ENCODE data around the gene STXBP6. TPM values are rescaled to one million over a fixed set of nuclear protein-coding genes. Genes with fewer than 3 reads are reported as not detected.
A peak's percentile ranks its signal among the peaks of the same experiment; 100 is the strongest.

STXBP6 gene
- total and polyA plus RNA-seq, 8 donors = 9.9 to 28.5 (median 23.2) TPM

DNA sequence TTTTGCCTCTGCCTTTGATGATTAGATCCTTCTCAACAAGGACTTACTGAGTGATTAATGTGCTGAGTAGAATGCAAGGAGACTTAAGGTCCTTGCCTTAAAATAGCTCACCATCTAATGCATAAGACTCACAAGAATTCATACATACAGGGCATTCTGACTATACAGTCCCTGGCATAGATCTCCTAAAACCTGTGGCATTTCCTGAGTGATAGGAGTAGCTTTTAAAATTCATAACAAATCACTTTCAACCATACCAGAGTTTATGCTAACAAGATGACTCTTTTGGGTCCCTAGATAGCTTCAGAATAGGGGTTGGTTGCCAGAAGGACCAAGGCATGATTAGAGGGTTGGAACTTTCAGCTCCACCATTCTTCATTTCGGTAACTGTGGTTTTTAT, 48.8 kb downstream of the STXBP6 start:
- 95 to 96% methylated on average over 1 of the region's 1 CpG for WGBS, 2 donors
- FAIRE-seq = no peak
- peak in 1 of 4 donors; percentile 44 for ATAC-seq
- H3K4me3 ChIP-seq = no peak overlapping the region
- DNase-seq = no peak
- TF ChIP-seq CTCF (IDR thresholded peaks at IDR 0.05) = no peak
- no peaks in the 10 kb centered on the region for H3K36me3 ChIP-seq
- H3K27me3 ChIP-seq = no peaks in the 10 kb centered on the region
- no peaks in the 10 kb centered on the region for H3K9me3 ChIP-seq
- H3K4me1 ChIP-seq = peaks cover 0 to 7% (median 7%) of the 10 kb centered on the region in 3 donors
- no peak overlapping the region for H3K27ac ChIP-seq
- intact Hi-C loops (cut with DNase I) = no loop called here

DNA sequence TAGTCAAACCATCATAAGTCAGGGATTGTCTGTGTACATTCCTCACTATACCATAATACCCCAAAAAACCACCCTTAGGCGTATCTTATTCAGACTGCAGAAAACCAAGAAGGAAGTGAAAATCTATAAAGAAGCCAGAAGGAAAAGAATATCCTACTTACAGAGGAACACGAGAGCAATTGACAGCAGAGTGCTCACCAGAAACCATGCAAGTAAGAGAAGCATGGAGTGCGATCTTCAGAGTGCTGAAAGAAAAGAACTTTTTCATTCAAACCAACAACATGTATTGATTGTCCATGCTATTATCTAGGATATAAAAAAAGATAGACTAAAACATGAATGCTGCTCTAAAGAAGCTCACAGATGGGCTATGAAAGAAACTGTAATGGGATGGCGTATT, 50.8 kb downstream of the STXBP6 start:
- FAIRE-seq (no peak), DNase-seq (no peak), ATAC-seq (no peak)
- WGBS, 2 donors = 96% methylated on average over 4 of the region's 4 CpGs
- intact Hi-C loops (cut with DNase I) = no loop called here
- H3K4me1 ChIP-seq = peaks cover 0 to 7% (median 7%) of the 10 kb centered on the region in 3 donors
- H3K9me3 ChIP-seq = no peaks in the 10 kb centered on the region
- no peak overlapping the region for H3K4me3 ChIP-seq
- no peak for TF ChIP-seq CTCF (IDR thresholded peaks at IDR 0.05)
- no peaks in the 10 kb centered on the region for H3K36me3 ChIP-seq
- no peak overlapping the region for H3K27ac ChIP-seq
- H3K27me3 ChIP-seq = no peaks in the 10 kb centered on the region

GRCh38 chr14:24996930-24997725, 52.8 kb downstream of the STXBP6 start:
- Histone ChIP-seq H3K27ac (no peak overlapping the region), H3K4me3 (no peak overlapping the region), H3K9me3 (no peaks in the 10 kb centered on the region), H3K36me3 (no peaks in the 10 kb centered on the region), H3K4me1 (peaks cover 0 to 7% (median 7%) of the 10 kb centered on the region in 3 donors), H3K27me3 (no peaks in the 10 kb centered on the region)
- TF ChIP-seq CTCF (IDR thresholded peaks at IDR 0.05) = no peak
- intact Hi-C loops (cut with DNase I) = no loop called here
- FAIRE-seq (no peak), DNase-seq (no peak), ATAC-seq (peak in 1 of 4 donors; percentile 25)
- WGBS, 2 donors = 77 to 85% methylated on average over 6 of the region's 6 CpGs

DNA sequence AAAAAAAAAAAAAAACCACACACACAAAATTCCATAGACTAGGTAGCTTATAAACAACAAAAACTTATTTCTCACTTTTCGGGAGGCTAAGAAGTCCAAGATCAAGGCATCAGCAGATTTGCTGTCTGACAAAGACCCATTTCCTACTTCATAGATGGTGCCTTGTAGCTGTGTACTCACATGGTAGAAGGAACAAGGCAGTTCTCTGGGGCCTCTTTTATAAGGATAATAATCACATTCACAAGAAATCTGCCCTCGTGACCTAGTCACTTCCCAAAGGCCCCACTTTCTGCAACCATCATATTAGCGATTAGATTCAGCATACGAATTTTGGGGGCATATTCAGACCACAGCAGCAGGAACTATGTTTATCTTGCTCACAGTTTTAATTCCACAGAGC, 54.9 kb downstream of the STXBP6 start:
- H3K9me3 ChIP-seq = no peaks in the 10 kb centered on the region
- FAIRE-seq = no peak
- H3K4me3 ChIP-seq = no peak overlapping the region
- no peaks in the 10 kb centered on the region for H3K36me3 ChIP-seq
- H3K4me1 ChIP-seq = no peaks in the 10 kb centered on the region
- no peaks in the 10 kb centered on the region for H3K27me3 ChIP-seq
- no peak for DNase-seq
- no peak for ATAC-seq
- WGBS, 2 donors = 96 to 99% methylated on average over 4 of the region's 4 CpGs
- no peak for TF ChIP-seq CTCF (IDR thresholded peaks at IDR 0.05)
- intact Hi-C loops (cut with DNase I) = no loop called here
- H3K27ac ChIP-seq = no peak overlapping the region

GRCh38 chr14:24993631-24994030, 56.3 kb downstream of the STXBP6 start:
- intact Hi-C loops (cut with DNase I) = no loop called here
- Histone ChIP-seq H3K4me1 (no peaks in the 10 kb centered on the region), H3K9me3 (no peaks in the 10 kb centered on the region), H3K4me3 (no peak overlapping the region), H3K27me3 (no peaks in the 10 kb centered on the region), H3K27ac (no peak overlapping the region), H3K36me3 (no peaks in the 10 kb centered on the region)
- no peak for TF ChIP-seq CTCF (IDR thresholded peaks at IDR 0.05)
- ATAC-seq (no peak), FAIRE-seq (no peak), DNase-seq (no peak)

Measured in pancreas (tissue), 10 donors.